Neural progenitor cell (in vitro differentiated cells): ENCODE data around the gene FBXL19.

Source experiments
- CTCF ChIP-seq: fragments of 200-600 bp; sonication (generic); IDR thresholded peaks from 2 replicates; pipeline ENCODE4 v1.5.1; 2017; ENCODE audit warnings: antibody characterized with exemption, mild to moderate bottlenecking
- EZH2 ChIP-seq: fragments of 200-600 bp; sonication (generic); IDR thresholded peaks from 2 replicates; pipeline ENCODE4 v1.6.1; 2017; ENCODE audit warnings: antibody characterized with exemption, mild to moderate bottlenecking, moderate library complexity

- no peak for TF ChIP-seq CTCF
- TF ChIP-seq EZH2 = no peak
Measured at GRCh38 chr16:30927789-30928378, 4.5 kb downstream of the FBXL19 start.
